ENCODE results near the gene MDN1. TPM values are rescaled to one million over a fixed set of nuclear protein-coding genes. Genes with fewer than 3 reads are reported as not detected.

Gene MDN1
- total RNA-seq = 100 to 1,000 TPM in 1 of 2 donors, 10 to 100 TPM in 1; 85.4 to 145 TPM
- polyA plus RNA-seq (2013, experiment 1 of 2) = 24.9 TPM
- polyA plus RNA-seq (2013, experiment 2 of 2) = 23.9 TPM
- long read RNA-seq, experiment 1, partial matches to known transcripts = 16 of 21 reads
- long read RNA-seq, experiment 1, other reads (novel, unspliced or antisense) = 5 of 21 reads
- long read RNA-seq, experiment 2, partial matches to known transcripts = 46 of 56 reads
- long read RNA-seq, experiment 2, other reads (novel, unspliced or antisense) = 10 of 56 reads
- long read RNA-seq, experiment 3, partial matches to known transcripts = 99 of 113 reads
- long read RNA-seq, experiment 3, other reads (novel, unspliced or antisense) = 14 of 113 reads
- long read RNA-seq, experiment 4, partial matches to known transcripts = 2 of 2 reads
- long read RNA-seq, experiment 4, other reads (novel, unspliced or antisense) = 0 of 2 reads

- peak; percentile 95 for DNase-seq
- Histone ChIP-seq H3K27ac (ENCODE audit: low read depth, low read length) (peak within 1 kb of the TSS; percentile 76), H3K9me3 (ENCODE audit: control insufficient read depth, low read length) (no peaks in the 10 kb centered on the region), H3K4me3 (ENCODE audit: low read length) (peak within 1 kb of the TSS; percentile 99), H3K36me3 (ENCODE audit: control insufficient read depth, insufficient read depth, low read length) (peaks cover 12% of the 10 kb centered on the region), H3K27me3 (ENCODE audit: control insufficient read depth, insufficient read depth, low read length, poor library complexity, severe bottlenecking) (no peaks in the 10 kb centered on the region), H3K4me1 (ENCODE audit: control insufficient read depth, insufficient read depth, low read length) (peaks cover 8% of the 10 kb centered on the region), H3K9ac (ENCODE audit: extremely low read depth, low read length, poor library complexity, severe bottlenecking) (peak within 1 kb of the TSS; percentile 87)
- H3K4me3 Mint-ChIP-seq = peak within 1 kb of the TSS; percentile 86
- 0 to 1% methylated on average over 50 to 65 of the region's 65 CpGs for WGBS, 2 experiments (ENCODE audit: insufficient coverage in 1 of 2, insufficient read length in 1 of 2)
- peak within 1 kb of the TSS; percentile 97 for H3K27ac Mint-ChIP-seq
- no peaks in the 10 kb centered on the region for H3K9me3 Mint-ChIP-seq
- H3K27me3 Mint-ChIP-seq (ENCODE audit: insufficient read depth) = no peaks in the 10 kb centered on the region
- H3K4me1 Mint-ChIP-seq = peaks cover 18% of the 10 kb centered on the region
- TF ChIP-seq CTCF (conservative IDR thresholded peaks at IDR 0.05) = no peak
- no peaks in the 10 kb centered on the region for H3K36me3 Mint-ChIP-seq (ENCODE audit: low read depth)
These were observed at the start of gene MDN1 for GRCh38 chr6:89819336-89820130. Gene MDN1 (minus strand): TSS chr6:89819794. CDS start chr6:89819607, 187 bp downstream.

- H3K9me3 ChIP-seq (ENCODE audit: control insufficient read depth, low read length) = peaks cover 37% of the 10 kb centered on the region
- no peak overlapping the region for H3K9ac ChIP-seq (ENCODE audit: extremely low read depth, low read length, poor library complexity, severe bottlenecking)
- H3K27me3 ChIP-seq (ENCODE audit: control insufficient read depth, insufficient read depth, low read length, poor library complexity, severe bottlenecking) = no peaks in the 10 kb centered on the region
- Mint-ChIP-seq H3K4me3 (no peak overlapping the region), H3K4me1 (no peaks in the 10 kb centered on the region), H3K27ac (no peak overlapping the region), H3K36me3 (ENCODE audit: low read depth) (peaks cover 90% of the 10 kb centered on the region), H3K27me3 (ENCODE audit: insufficient read depth) (no peaks in the 10 kb centered on the region), H3K9me3 (peaks cover 15% of the 10 kb centered on the region)
- peaks cover 93% of the 10 kb centered on the region for H3K36me3 ChIP-seq (ENCODE audit: control insufficient read depth, insufficient read depth, low read length)
- no peak overlapping the region for H3K27ac ChIP-seq (ENCODE audit: low read depth, low read length)
- no peaks in the 10 kb centered on the region for H3K4me1 ChIP-seq (ENCODE audit: control insufficient read depth, insufficient read depth, low read length)
- no peak overlapping the region for H3K4me3 ChIP-seq (ENCODE audit: low read length)
- 96 to 100% methylated on average over 1 to 5 of the region's 6 CpGs for WGBS, 2 experiments (ENCODE audit: insufficient coverage in 1 of 2, insufficient read length in 1 of 2)
- no peak for DNase-seq
- TF ChIP-seq CTCF (conservative IDR thresholded peaks at IDR 0.05) = no peak
These were observed 46.6 kb upstream of the MDN1 start for GRCh38 chr6:89866024-89866678.

GRCh38 chr6:89862698-89863097 is 43.1 kb upstream of the MDN1 start:
- Mint-ChIP-seq H3K4me3 (no peak overlapping the region), H3K27ac (no peak overlapping the region), H3K36me3 (ENCODE audit: low read depth) (peaks cover 81% of the 10 kb centered on the region), H3K4me1 (no peaks in the 10 kb centered on the region), H3K9me3 (peaks cover 13% of the 10 kb centered on the region), H3K27me3 (ENCODE audit: insufficient read depth) (no peaks in the 10 kb centered on the region)
- Histone ChIP-seq H3K36me3 (ENCODE audit: control insufficient read depth, insufficient read depth, low read length) (peaks cover 84% of the 10 kb centered on the region), H3K9me3 (ENCODE audit: control insufficient read depth, low read length) (peaks cover 37% of the 10 kb centered on the region), H3K4me3 (ENCODE audit: low read length) (no peak overlapping the region), H3K27me3 (ENCODE audit: control insufficient read depth, insufficient read depth, low read length, poor library complexity, severe bottlenecking) (no peaks in the 10 kb centered on the region), H3K4me1 (ENCODE audit: control insufficient read depth, insufficient read depth, low read length) (no peaks in the 10 kb centered on the region), H3K27ac (ENCODE audit: low read depth, low read length) (no peak overlapping the region), H3K9ac (ENCODE audit: extremely low read depth, low read length, poor library complexity, severe bottlenecking) (no peak overlapping the region)
- no peak for DNase-seq
- WGBS, 2 experiments (ENCODE audit: insufficient coverage in 1 of 2, insufficient read length in 1 of 2) = 100% methylated on average over 1 of the region's 2 CpGs; no CpG with 5 or more reads in 1 of the 2 experiments
- TF ChIP-seq CTCF (conservative IDR thresholded peaks at IDR 0.05) = no peak
